Ovary (tissue), 10 donors: ENCODE measurements around the gene BRAT1. TPM values are rescaled to one million over a fixed set of nuclear protein-coding genes. Genes with fewer than 3 reads are reported as not detected.

Experiments
- DNase-seq, 5 donors: peaks; one replicate each; pipeline ENCODE4 v3.0.0-alpha.2; 2019 to 2020
- H3K27ac ChIP-seq, 2 donors: fragments of 200-600 bp; one replicate each; pipeline versions ENCODE4 v1.5.1 to v1.8.0; 2019 to 2022
- H3K27me3 ChIP-seq: fragments of 200-600 bp; one replicate; pipeline ENCODE4 v1.8.0; 2022
- H3K36me3 ChIP-seq: fragments of 200-600 bp; sonication (generic); one replicate; pipeline ENCODE4 v1.5.1; 2019
- H3K4me1 ChIP-seq: one replicate; pipeline ENCODE4 v1.8.1; 2013; ENCODE audit warnings: mild to moderate bottlenecking, moderate library complexity; ENCODE audit not compliant: insufficient read depth
- H3K4me3 ChIP-seq: fragments of 200-600 bp; sonication (generic); one replicate; pipeline ENCODE4 v1.5.1; 2017
- H3K9me3 ChIP-seq, 2 donors: fragments of 200-600 bp in 1 of 2; sonication (generic) in 1 of 2; one replicate each; pipeline versions ENCODE4 v1.5.1 to v1.8.1; 2013 to 2019; ENCODE audit warnings: mild to moderate bottlenecking in 1 of 2, moderate library complexity in 1 of 2
- CTCF ChIP-seq, 3 donors: fragments of 450-650 bp in 2 of 3; fragments of 200-600 bp in 1 of 3; IDR thresholded peaks; one replicate each; pipeline versions ENCODE4 v1.5.1 to v1.8.0; 2016 to 2022; ENCODE audit warnings: antibody characterized with exemption in 3 of 3, mild to moderate bottlenecking in 1 of 3
- EP300 ChIP-seq: sonication (generic); formaldehyde crosslinking; IDR thresholded peaks from one replicate; pipeline ENCODE4 v1.6.1; 2017; ENCODE audit warnings: antibody characterized with exemption
- POLR2A ChIP-seq: fragments of 450-650 bp; IDR thresholded peaks from one replicate; pipeline ENCODE4 v1.6.1; 2017; ENCODE audit warnings: antibody characterized with exemption, mild to moderate bottlenecking, moderate library complexity
- WGBS, 3 donors: extraction: QIAGEN DNeasy Blood & Tissue Kit in 1 of 3; methylation state at CpG; one replicate each; pipeline versions ENCODE4 v1.1.5 to v1.1.7; 2013 to 2017; 5-methylcytosine and 5-hydroxymethylcytosine counted together
- intact Hi-C, 4 donors: fragments of 100-400 bp; cut with DNase I; formaldehyde crosslinking; loops; one replicate each; pipeline versions ENCODE4 v1.11.0 to v1.15.1; 2022 to 2023
- long read RNA-seq, 3 donors: library from polyadenylated mRNA in 2 of 3; unstranded in 2 of 3; transcript quantifications; one replicate each; pipeline ENCODE4 v2.0.0 and lab custom pipeline, GENCODE V29; 2021 to 2026
- polyA plus RNA-seq, 2 donors: library from polyadenylated mRNA; stranded (reverse); fragments of 200-250 nt in 1 of 2; fragments of 350-450 nt in 1 of 2; fragmentation: Illumina TruSeq in 1 of 2; extraction: RNeasy Lipid Tissue Mini Kit (QIAGEN cat#74804) in 1 of 2; gene quantifications; one replicate each; pipeline ENCODE4 v1.2.3, GENCODE V29; 2013 to 2014
- total RNA-seq, 7 donors: library from RNA; depleted of rRNA in 2 of 7; stranded (reverse); fragments of >200 nt in 2 of 7; fragmentation: NEBNext Ultra II Directional in 3 of 7; extraction: Animal tissue kit (Norgen Biotek cat#: 25700) in 3 of 7; gene quantifications; one replicate each; pipeline versions ENCODE4 v1.1.0 to v1.2.4, GENCODE V29; 2016 to 2023
- donor health status: DM: no; HTN: no; CAD: no; lungs with moderate emphysema.
- donor health status: DM: no; HTN: no; CAD: no.
- donor health status: Bipolar disorder and iron deficiency.
- donor health status: DM: yes; HTN: yes; CAD: no.
- donor health status: DM: no; HTN: no; CAD: no.
- donor health status: DM: yes; HTN: yes; CAD: no.

BRAT1 gene
- total RNA-seq (10 to 100 TPM; 26.9 to 33.5 (median 30.2) TPM), polyA plus RNA-seq (10 to 100 TPM in 1 of 2 donors, 1 to 10 TPM in 1; 1.3 to 39.1 TPM)
- long read RNA-seq, donor 1, transcript BRAT1-201 (14 exons, 2,915 nt): major isoform, 135 of 357 reads
- long read RNA-seq, donor 1, partial matches to known transcripts: 124 of 357 reads
- long read RNA-seq, donor 1, other reads (novel, unspliced or antisense): 98 of 357 reads
- long read RNA-seq, donor 2, transcript BRAT1-201 (14 exons, 2,915 nt): major isoform, 6 of 11 reads
- long read RNA-seq, donor 2, partial matches to known transcripts: 5 of 11 reads
- long read RNA-seq, donor 2, other reads (novel, unspliced or antisense): 0 of 11 reads
- long read RNA-seq, donor 3, full-length matches to known transcripts: 97 of 238 reads
- long read RNA-seq, donor 3, partial matches to known transcripts: 66 of 238 reads
- long read RNA-seq, donor 3, other reads (novel, unspliced or antisense): 75 of 238 reads

GRCh38 chr7:2555121-2556052 is at the start of gene BRAT1:
TSS of gene BRAT1 (minus strand) at chr7:2555524. CDS start at chr7:2554431, 1,093 bp downstream.
- Histone ChIP-seq H3K27me3 (no peaks in the 10 kb centered on the region), H3K27ac (peak within 1 kb of the TSS; percentile 85 to 97), H3K4me3 (peak within 1 kb of the TSS; percentile 93), H3K4me1 (peaks cover 15% of the 10 kb centered on the region), H3K9me3 (no peaks in the 10 kb centered on the region), H3K36me3 (no peaks in the 10 kb centered on the region)
- intact Hi-C loops: loop anchor here in 2 of 4 donors (10.0 kb wide), 2 partner anchors 79 to 309 kb away; partner anchors contain the start of gene TTYH3 (in 1 of the 2)
- TF ChIP-seq POLR2A (no peak), CTCF (IDR thresholded peaks at IDR 0.05) (peak; percentile 20 to 44 (median 41)), EP300 (no peak)
- 0 to 1% (median 0%) methylated on average over 39 to 79 of the region's 79 CpGs for WGBS, 3 donors
- peak; percentile 96 to 98 (median 97) for DNase-seq

- Histone ChIP-seq H3K4me1 (no peaks in the 10 kb centered on the region), H3K4me3 (no peak overlapping the region), H3K9me3 (no peaks in the 10 kb centered on the region), H3K27me3 (no peaks in the 10 kb centered on the region), H3K27ac (no peak overlapping the region), H3K36me3 (no peaks in the 10 kb centered on the region)
- DNase-seq: peak in 1 of 5 donors; percentile 30
- TF ChIP-seq CTCF (IDR thresholded peaks at IDR 0.05): no peak
- no peak for TF ChIP-seq POLR2A
- no peak for TF ChIP-seq EP300
- intact Hi-C loops: no loop called here
- WGBS, 3 donors: 94 to 97% (median 95%) methylated on average over 29 of the region's 29 CpGs
Observed at GRCh38 chr7:2604608-2605174, 49.4 kb upstream of the BRAT1 start.

GRCh38 chr7:2603044-2603965 is 48.0 kb upstream of the BRAT1 start:
- H3K4me1 ChIP-seq: no peaks in the 10 kb centered on the region
- H3K36me3 ChIP-seq: no peaks in the 10 kb centered on the region
- WGBS, 3 donors: 92 to 95% (median 93%) methylated on average over 35 of the region's 35 CpGs
- no peak overlapping the region for H3K4me3 ChIP-seq
- H3K27me3 ChIP-seq: no peaks in the 10 kb centered on the region
- no peak for DNase-seq
- no peak overlapping the region for H3K27ac ChIP-seq
- H3K9me3 ChIP-seq: no peaks in the 10 kb centered on the region
- intact Hi-C loops: no loop called here
- TF ChIP-seq EP300 (no peak), CTCF (IDR thresholded peaks at IDR 0.05) (no peak), POLR2A (no peak)
